ENCODE data around the gene ADA. TPM values are rescaled to one million over a fixed set of nuclear protein-coding genes. Genes with fewer than 3 reads are reported as not detected.
A peak's percentile ranks its signal among the peaks of the same experiment; 100 is the strongest.

The ADA gene
- total and polyA plus RNA-seq, 2 experiments from 2014 or later: 8.6 to 17.5 TPM

DNA sequence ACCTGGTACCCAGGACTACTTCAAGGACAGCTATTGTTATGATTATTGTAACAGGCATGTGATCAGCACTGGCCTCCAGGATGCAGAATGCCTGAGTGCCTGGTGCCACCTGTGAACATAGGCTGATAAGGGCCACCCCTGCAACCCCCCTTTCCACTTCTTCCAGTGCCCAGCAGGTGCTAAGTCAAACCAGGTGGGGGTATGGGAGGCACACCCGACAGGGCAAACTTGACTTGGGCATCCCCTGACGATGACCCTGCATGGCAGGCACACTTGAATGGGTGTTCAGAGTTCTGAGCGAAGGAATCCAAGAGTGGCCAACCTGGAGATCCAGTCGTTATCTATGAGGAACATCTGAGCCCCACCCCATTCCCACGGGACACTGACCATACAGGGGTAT is 3.4 kb downstream of the ADA start:
- no peak overlapping the region for H3K4me2 ChIP-seq (ENCODE audit: unreplicated experiment)
- TF ChIP-seq EZH2 (IDR thresholded peaks at IDR 0.05; ENCODE audit: insufficient read depth, poor library complexity, severe bottlenecking): no peak
- TF ChIP-seq EZH2phosphoT487 (IDR thresholded peaks at IDR 0.05; ENCODE audit: insufficient read depth, low read depth): no peak
- in situ Hi-C loops (cut with MboI): no loop called here
- H3K27ac ChIP-seq: no peak overlapping the region
- no peaks in the 10 kb centered on the region for H3K36me3 ChIP-seq (ENCODE audit: low read depth)
- no peaks in the 10 kb centered on the region for H3K9me2 ChIP-seq (ENCODE audit: insufficient read depth)
- H4K20me1 ChIP-seq (ENCODE audit: insufficient read depth): no peaks in the 10 kb centered on the region
- no peaks in the 10 kb centered on the region for H3K27me3 ChIP-seq (replicated peaks; ENCODE audit: insufficient read depth)
- WGBS, 2 experiments (ENCODE audit: low coverage in 1 of 2, low lambda C conversion rate in 2 of 2, missing lambda C conversion rate in 2 of 2): 89 to 96% methylated on average over 5 of the region's 5 CpGs
- no peaks in the 10 kb centered on the region for H3K9me3 ChIP-seq (ENCODE audit: low read depth)
- H3K79me2 ChIP-seq (ENCODE audit: insufficient read depth): no peaks in the 10 kb centered on the region
- no peak overlapping the region for H3K9ac ChIP-seq
- DNase-seq: no peak
- peaks cover 3% of the 10 kb centered on the region; the same call in 1 of the 2 replicates for H3F3A ChIP-seq (ENCODE audit: insufficient read depth)
- no peak overlapping the region for H3K4me3 ChIP-seq
- no peak overlapping the region for H2AFZ ChIP-seq
- H3K4me1 ChIP-seq (ENCODE audit: insufficient read depth): peaks cover 16% of the 10 kb centered on the region

DNA sequence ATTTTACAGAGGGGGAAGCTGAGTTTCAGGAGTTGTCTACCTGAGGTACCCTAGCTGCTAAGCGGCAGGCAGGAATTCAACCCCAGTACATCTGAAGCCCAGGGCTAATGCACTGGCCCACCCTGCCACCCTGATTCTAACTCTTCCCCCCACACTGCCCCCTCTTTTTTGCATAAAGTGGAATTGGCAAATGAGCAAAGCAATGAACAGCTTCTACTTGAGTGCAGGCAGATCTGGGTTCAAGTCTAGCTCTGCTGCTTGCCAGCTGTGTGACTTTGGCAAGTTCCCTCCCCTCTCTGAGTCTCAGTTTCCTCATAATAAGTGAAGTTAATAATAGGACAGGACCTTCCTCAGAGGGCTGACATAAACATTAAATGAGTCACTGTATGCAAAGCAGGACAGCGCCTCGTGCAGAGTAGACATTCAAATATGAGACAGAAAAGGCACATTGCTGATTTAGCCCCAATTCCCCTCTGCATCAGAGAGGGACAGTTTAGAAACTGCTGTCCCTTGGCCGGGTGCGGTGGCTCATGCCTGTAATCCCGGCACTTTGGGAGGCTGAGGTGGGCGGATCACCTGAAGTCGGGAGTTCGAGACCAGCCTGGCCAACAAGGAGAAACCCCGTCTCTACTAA is 4.7 kb downstream of the ADA start:
- H3K36me3 ChIP-seq (ENCODE audit: low read depth): no peaks in the 10 kb centered on the region
- H3K4me3 ChIP-seq: no peak overlapping the region
- DNase-seq: peak; percentile 77
- in situ Hi-C loops (cut with MboI): no loop called here
- no peak overlapping the region for H3K4me2 ChIP-seq (ENCODE audit: unreplicated experiment)
- H2AFZ ChIP-seq: no peak overlapping the region
- WGBS, 2 experiments (ENCODE audit: low coverage in 1 of 2, low lambda C conversion rate in 2 of 2, missing lambda C conversion rate in 2 of 2): 50 to 56% methylated on average over 10 of the region's 10 CpGs
- no peaks in the 10 kb centered on the region for H3K27me3 ChIP-seq (replicated peaks; ENCODE audit: insufficient read depth)
- no peak overlapping the region for H3K9ac ChIP-seq
- no peaks in the 10 kb centered on the region for H3K9me3 ChIP-seq (ENCODE audit: low read depth)
- H3K27ac ChIP-seq: no peak overlapping the region
- H3K4me1 ChIP-seq (ENCODE audit: insufficient read depth): peaks cover 29% of the 10 kb centered on the region
- peaks cover 9% of the 10 kb centered on the region; the same call in 1 of the 2 replicates for H3F3A ChIP-seq (ENCODE audit: insufficient read depth)
- no peaks in the 10 kb centered on the region for H3K9me2 ChIP-seq (ENCODE audit: insufficient read depth)
- TF ChIP-seq EZH2phosphoT487 (IDR thresholded peaks at IDR 0.05; ENCODE audit: insufficient read depth, low read depth): no peak
- no peak for TF ChIP-seq EZH2 (IDR thresholded peaks at IDR 0.05; ENCODE audit: insufficient read depth, poor library complexity, severe bottlenecking)
- no peaks in the 10 kb centered on the region for H3K79me2 ChIP-seq (ENCODE audit: insufficient read depth)
- H4K20me1 ChIP-seq (ENCODE audit: insufficient read depth): no peaks in the 10 kb centered on the region

DNA sequence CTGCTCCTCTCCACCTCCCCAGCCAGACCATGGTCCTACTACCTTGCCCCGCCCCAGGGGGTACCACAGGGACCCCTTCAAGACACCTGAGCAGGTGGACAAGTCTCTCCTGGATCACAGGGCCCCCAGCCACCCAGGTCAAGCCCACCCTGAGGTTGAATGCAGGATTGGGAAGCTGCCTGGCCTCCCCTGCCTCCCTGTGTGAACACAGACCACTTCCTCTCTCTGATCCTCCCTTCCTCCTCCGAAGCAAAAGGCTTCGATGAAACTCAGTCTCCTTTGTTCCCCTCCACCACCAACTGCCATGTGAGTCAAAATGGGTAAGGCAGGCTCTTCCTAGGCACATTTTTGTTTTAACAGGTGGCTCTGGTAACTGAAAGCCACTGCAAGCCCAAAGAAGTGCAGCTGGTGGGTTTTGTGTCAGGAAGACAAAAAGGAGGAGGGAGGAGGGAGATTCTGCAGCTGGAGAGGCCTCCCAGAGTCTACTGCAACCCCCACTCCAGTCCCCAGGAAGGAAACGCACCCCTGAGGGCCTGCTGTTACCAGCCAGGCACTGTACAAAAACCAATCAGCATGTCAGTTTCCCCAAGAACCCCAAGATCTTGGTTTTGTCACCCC is 5.4 kb downstream of the ADA start:
- H3K9me2 ChIP-seq (ENCODE audit: insufficient read depth): no peaks in the 10 kb centered on the region
- 89 to 99% methylated on average over 4 of the region's 4 CpGs for WGBS, 2 experiments (ENCODE audit: low coverage in 1 of 2, low lambda C conversion rate in 2 of 2, missing lambda C conversion rate in 2 of 2)
- TF ChIP-seq EZH2 (IDR thresholded peaks at IDR 0.05; ENCODE audit: insufficient read depth, poor library complexity, severe bottlenecking): no peak
- TF ChIP-seq EZH2phosphoT487 (IDR thresholded peaks at IDR 0.05; ENCODE audit: insufficient read depth, low read depth): no peak
- no peak for DNase-seq
- no peak overlapping the region for H3K27ac ChIP-seq
- H3K79me2 ChIP-seq (ENCODE audit: insufficient read depth): no peaks in the 10 kb centered on the region
- H3K9me3 ChIP-seq (ENCODE audit: low read depth): no peaks in the 10 kb centered on the region
- H3K4me2 ChIP-seq (ENCODE audit: unreplicated experiment): no peak overlapping the region
- H3K4me3 ChIP-seq: no peak overlapping the region
- in situ Hi-C loops (cut with MboI): no loop called here
- H2AFZ ChIP-seq: no peak overlapping the region
- H3F3A ChIP-seq (ENCODE audit: insufficient read depth): peaks cover 9% of the 10 kb centered on the region; the same call in 1 of the 2 replicates
- H3K36me3 ChIP-seq (ENCODE audit: low read depth): no peaks in the 10 kb centered on the region
- no peaks in the 10 kb centered on the region for H4K20me1 ChIP-seq (ENCODE audit: insufficient read depth)
- H3K27me3 ChIP-seq (replicated peaks; ENCODE audit: insufficient read depth): no peaks in the 10 kb centered on the region
- H3K9ac ChIP-seq: no peak overlapping the region
- peaks cover 31% of the 10 kb centered on the region for H3K4me1 ChIP-seq (ENCODE audit: insufficient read depth)

DNA sequence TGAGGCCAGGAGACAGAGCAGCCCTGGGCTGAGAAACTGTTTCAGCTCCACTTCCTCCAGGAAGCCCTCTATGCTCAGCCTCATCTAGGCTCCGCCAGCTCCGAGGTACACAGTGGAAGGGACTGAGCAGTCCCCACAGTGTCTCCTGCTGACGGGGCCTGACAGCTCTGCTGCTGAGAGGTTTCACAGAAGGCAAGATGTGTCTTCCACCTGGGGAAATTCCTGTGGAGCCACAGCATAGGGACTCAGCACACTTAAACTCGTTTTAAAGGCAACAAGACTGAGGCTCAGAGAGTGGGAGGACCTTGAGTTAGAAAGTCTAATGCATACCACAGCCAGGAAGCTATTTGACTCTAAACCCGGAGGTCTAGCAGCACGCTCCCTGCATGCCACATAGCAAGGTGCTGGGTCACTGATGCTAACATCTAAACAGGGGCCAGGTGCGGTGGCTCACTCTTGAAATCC is 6.8 kb downstream of the ADA start:
- H3K4me1 ChIP-seq (ENCODE audit: insufficient read depth): peaks cover 31% of the 10 kb centered on the region
- in situ Hi-C loops (cut with MboI): no loop called here
- H3K9me2 ChIP-seq (ENCODE audit: insufficient read depth): no peaks in the 10 kb centered on the region
- WGBS, 2 experiments (ENCODE audit: low coverage in 1 of 2, low lambda C conversion rate in 2 of 2, missing lambda C conversion rate in 2 of 2): 82 to 88% methylated on average over 7 of the region's 7 CpGs
- no peak for DNase-seq
- H4K20me1 ChIP-seq (ENCODE audit: insufficient read depth): no peaks in the 10 kb centered on the region
- H2AFZ ChIP-seq: no peak overlapping the region
- TF ChIP-seq EZH2phosphoT487 (IDR thresholded peaks at IDR 0.05; ENCODE audit: insufficient read depth, low read depth): no peak
- TF ChIP-seq EZH2 (IDR thresholded peaks at IDR 0.05; ENCODE audit: insufficient read depth, poor library complexity, severe bottlenecking): no peak
- H3K9me3 ChIP-seq (ENCODE audit: low read depth): no peaks in the 10 kb centered on the region
- peaks cover 9% of the 10 kb centered on the region; the same call in 1 of the 2 replicates for H3F3A ChIP-seq (ENCODE audit: insufficient read depth)
- H3K4me2 ChIP-seq (ENCODE audit: unreplicated experiment): no peak overlapping the region
- H3K27ac ChIP-seq: peak overlapping the region; percentile 91; the same call in 1 of the 2 replicates
- no peak overlapping the region for H3K9ac ChIP-seq
- H3K79me2 ChIP-seq (ENCODE audit: insufficient read depth): no peaks in the 10 kb centered on the region
- no peaks in the 10 kb centered on the region for H3K27me3 ChIP-seq (replicated peaks; ENCODE audit: insufficient read depth)
- H3K4me3 ChIP-seq: no peak overlapping the region
- H3K36me3 ChIP-seq (ENCODE audit: low read depth): no peaks in the 10 kb centered on the region

All from GM23248 (cell line).